ENCODE results near the gene TLR3.
"Not testable (repeated sequence)": the region's sequence is repeated elsewhere in the genome, so short reads cannot be mapped to it uniquely, and the experiment has no call there.

The TLR3 gene

DNA sequence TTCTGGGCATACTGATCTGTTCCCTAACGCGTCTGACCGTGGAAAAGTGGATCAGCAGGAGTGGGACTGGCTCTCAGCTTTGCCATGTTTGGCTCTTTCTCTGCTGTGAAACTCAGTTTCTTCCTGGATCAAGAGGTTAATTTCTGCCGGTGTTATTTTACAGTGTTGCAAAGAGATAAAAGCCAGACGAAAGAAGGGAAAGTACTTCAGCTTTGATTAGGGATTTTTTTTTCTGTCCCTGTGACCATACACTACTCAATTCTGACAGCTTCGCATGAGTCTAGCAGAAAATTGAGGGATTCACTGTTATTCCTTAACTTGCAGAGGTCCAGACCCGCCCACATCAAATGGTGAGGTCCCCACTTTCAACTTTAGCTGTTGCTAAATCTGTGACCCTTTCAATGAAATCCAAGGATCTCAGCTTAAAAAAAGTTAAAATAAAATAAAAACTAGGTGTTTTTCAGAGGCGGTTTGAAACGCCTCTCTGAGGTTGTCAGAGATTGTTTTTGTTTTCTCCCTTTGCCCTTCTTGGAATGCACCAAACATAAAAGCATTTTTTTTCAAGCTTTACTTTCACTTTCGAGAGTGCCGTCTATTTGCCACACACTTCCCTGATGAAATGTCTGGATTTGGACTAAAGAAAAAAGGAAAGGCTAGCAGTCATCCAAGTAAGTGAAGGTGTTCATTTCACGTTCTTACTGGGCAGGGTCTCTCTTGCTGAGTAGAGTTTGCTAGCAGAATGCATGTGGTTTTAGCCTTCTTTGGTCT is at the start of gene TLR3:
Gene TLR3 (plus strand): TSS at position 576 of the 768 bp plus-strand sequence. CDS start 7,464 bp downstream, outside the sequence.
- no peak for DNase-seq (ENCODE audit: low read depth in 2 of 2)

DNA sequence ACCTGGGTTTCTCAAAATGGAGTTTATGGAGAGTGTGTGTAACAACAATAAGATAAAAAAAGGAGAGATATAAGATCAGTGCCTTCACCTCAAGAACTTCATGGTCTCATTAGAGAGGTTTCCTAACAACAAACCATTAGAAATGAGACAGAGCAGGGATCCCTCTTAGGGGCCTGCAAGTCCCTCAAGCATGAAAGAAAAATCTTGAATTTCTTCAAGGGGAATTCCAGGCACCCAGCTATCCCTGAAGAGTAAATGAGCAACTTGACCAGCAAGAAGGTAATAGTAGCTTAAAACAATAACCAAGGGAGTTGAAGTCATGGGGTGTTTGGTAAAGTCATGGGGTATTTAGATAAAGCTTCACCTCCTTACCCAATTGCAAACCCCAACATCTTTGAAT is 49.7 kb upstream of the TLR3 start:
- no peak for DNase-seq (ENCODE audit: low read depth in 2 of 2)

DNA sequence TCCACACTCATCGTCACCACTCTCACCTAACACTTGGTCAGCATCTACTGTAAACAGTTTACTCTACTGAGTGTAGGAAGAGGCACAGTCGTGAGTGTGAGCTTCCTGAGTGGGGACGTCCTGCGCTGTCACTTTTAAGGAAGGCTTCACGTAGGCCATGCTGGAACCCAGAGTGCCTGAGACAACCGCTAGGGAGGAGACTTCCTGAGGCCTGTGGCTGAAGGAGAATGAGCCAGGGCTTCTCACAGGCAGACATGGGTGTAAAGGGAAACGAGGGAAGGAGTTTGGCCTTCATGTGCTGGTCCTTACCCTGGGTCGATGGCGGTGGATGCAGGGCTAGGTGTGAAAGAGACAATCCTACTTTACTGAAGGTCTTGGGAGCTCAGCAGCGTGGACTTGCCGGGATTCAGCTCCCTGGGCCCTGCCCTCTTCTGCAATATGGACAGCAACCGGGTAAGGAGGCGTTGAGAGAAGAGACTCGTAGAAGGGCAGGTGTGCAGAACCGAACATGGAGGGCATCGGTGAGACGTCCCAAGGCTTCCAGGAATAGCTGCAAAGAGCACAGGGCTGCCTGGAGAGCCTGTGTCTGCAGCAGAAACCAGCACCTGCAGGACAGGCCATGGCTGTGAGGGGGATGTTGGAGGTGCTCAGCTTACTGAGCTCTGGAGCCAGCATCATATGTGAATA is 48.7 kb upstream of the TLR3 start:
- DNase-seq (ENCODE audit: low read depth in 2 of 2): no peak

DNA sequence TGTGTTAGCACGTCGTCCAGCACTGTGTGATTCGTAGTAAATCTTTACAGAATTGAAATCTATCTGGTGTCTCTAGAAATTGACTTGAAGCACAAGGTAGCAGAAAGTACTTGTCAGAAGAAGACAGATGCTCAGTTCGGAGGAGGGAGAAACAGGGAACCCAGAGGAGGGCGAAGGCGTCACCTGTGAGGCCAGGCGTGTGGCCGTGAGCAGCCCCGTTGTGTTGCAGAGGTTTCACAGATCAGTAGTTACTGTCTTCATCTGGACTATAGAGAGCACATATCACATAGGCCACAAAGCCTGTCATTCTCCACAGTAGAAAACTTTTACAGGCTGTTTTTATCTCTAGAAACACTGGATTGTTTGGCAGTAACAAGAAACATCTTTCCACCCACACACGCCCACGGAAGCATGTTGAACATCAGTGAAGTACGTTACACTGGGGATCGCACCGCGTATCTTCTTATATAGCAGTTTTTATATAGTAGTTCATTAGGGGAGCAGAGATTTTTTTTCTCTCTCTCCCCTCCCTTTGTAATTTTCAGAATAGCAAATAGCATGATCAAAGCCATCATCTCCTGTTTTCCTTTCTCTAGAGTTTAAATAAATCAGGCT is 48.1 kb upstream of the TLR3 start:
- no peak for DNase-seq (ENCODE audit: low read depth in 2 of 2)

DNA sequence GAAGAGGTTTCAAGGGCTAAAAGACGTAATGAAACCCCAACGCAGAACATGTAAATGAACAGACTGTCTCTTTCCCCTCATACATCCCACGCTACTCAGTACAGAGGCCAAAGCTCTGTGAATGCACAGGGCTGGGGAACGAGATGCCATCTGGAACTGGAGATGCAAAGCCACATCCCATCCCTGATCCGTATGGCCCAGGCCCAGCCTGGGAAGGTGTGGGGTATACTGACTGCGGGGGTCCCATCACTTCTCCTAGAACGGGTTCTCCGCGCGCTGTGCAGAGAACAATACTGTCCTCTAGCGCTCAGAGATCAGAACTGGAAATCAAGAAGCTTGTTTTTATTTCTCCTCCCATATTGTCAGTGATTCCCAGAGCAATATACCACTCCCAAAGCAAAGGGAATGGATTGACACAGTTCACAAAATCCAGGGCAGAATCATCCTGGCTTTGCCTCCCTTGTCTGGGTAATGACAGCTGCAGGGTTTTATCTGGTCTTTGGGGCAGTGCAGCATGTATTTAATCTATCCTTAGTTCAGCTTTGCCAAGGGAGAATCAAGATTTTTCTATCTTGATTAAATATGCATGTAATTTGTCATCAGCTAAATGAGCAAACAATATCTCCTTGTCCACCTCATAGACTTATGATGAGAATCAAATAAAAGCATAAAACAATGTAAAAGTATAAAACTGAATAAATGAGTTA is 47.3 kb upstream of the TLR3 start:
- DNase-seq (ENCODE audit: low read depth in 2 of 2): no peak

DNA sequence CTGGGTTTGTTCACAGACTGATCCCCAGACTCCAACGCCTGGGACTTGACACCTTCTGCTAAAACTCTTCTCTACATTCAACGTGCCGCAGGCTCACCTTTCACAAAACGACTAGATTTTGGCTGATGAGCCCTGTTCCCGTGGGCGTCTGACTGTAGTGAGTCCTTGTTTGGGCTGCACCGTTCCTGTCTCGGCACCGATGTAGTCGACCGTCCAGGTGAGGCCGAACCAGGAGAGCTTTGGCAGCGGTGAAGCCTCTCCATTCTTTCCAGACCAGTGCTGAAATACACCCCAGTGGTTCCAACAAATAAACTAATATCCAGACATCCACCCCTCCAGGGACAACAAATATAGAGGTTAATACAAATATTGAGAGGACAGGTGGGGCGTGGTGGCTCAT is 45.0 kb upstream of the TLR3 start:
- DNase-seq (ENCODE audit: low read depth in 2 of 2): no peak

DNA sequence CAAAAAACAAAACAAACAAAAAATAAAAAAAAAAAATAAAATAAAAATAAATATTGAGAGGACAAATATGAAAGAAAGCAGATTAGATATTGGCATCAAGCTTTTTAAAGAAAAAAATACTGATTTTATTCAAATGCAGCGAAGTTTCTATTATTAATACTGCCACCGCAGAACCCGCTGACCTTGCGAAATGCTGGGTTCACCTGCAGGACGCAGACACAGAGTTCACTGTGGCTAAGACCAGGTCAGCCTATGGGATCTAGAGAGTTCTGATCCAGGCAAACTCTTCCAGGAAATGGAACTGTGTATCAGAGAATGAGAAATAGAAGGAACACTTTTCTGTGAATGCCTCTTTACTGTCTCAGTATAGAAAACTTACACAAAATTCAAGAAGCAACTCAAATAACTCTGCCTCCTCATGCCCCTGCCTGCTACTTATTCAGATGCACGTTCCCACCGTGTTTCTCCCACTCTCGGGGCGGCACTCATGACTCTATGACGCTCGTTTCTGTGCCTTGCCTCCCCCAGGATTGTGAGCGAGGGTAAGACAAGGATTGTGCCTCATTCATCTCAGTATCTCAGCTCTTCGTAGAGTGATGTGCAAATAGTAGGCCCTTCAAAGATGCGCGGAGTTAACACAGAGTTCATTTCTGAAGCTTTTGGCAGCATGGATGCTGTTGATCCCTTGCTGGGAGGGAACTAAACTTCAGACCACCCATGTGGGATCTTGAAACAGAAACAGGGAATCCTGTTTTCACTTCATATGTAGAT is 44.1 kb upstream of the TLR3 start:
- DNase-seq (ENCODE audit: low read depth in 2 of 2): no peak

DNA sequence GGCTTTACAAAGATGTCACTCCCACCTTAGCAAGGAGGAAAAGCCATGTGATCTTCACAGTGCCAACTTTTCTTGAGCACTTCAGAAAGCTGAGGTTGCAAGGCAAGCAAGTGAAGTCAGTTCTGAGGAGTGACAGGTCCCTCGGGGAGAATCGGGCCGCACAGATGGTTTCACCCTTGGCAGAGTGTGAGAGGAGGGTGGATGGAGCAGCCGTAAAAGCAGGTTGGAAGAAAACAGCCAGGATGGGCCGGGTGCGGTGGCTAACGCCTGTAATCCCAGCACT is 43.6 kb upstream of the TLR3 start:
- no peak for DNase-seq (ENCODE audit: low read depth in 2 of 2)

DNA sequence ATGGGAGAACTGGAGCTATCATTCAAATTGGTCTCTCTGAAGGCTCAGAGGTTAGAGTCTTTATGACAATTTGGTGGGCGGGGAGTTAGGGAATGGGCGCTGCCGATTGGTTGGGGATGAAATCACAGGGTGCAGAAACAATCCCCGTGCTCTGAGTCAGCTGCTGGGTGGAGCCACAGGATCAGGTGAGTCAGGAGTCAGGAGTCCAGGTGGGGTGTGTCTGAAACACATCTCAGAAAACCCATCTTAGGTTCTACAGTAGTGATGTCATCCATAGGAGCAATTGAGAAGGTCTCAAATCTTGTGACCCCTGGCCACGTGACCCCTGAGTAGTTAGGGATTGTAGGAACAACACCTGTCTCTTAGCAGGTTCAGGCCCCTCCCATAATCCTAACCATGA is 41.6 kb upstream of the TLR3 start:
- DNase-seq (ENCODE audit: low read depth in 2 of 2): no peak

DNA sequence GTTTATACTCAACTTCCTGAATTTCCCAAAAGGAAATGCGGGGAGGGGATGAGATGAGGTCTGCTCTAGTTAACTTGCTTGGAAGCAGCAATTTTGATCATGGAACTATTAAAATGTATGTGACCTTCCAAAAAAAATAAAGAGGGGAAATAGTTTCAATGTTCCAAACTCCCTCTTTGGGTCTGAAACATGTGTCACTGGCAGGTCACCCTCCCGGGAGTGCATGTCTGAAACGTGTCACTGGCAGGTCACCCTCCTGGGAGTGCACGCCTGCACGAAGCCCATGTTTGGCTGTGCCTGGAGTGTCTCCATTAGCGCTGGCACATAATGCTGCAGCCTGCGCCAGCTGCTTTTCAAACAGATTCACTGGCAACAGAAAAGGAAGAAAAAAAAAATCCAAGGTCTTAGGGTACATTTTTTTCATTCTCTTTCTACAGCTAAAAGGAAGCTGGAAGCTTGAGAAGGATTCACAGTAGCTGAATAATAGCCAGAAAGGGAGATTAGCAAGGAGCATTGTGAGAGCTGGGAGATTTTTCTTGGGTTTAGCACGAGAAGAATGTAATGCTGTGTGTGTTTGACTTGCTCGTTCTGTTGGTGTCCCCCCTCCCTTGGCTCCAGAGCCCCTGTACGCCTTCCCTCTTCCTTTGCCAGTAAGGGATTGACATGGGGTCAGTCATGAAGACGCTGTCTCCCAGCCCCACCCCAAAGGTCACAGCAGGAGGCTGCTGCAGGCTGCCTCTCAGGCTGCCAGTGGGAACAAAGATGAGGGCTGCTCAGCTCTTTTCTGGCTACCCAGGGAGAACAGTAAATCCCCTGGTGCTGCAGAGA is 39.2 kb upstream of the TLR3 start:
- DNase-seq (ENCODE audit: low read depth in 2 of 2): no peak

DNA sequence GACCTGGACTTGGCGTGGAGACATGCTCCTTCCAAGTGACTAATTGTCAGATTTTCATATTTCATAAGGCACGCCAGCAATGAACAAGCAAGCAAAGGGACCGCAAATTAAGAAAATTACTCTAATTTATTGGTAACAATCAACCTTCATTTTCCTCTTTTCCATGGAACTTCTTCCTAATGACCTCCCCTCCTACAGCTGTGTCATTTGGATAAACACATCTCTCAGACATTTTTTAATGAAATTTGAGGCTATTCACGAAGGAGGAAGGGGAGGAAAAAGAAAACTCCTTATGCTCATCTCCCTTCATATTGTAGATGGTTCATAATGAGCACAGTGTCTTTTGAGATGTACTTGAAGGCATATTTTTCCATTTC is 38.6 kb upstream of the TLR3 start:
- DNase-seq (ENCODE audit: low read depth in 2 of 2): no peak

DNA sequence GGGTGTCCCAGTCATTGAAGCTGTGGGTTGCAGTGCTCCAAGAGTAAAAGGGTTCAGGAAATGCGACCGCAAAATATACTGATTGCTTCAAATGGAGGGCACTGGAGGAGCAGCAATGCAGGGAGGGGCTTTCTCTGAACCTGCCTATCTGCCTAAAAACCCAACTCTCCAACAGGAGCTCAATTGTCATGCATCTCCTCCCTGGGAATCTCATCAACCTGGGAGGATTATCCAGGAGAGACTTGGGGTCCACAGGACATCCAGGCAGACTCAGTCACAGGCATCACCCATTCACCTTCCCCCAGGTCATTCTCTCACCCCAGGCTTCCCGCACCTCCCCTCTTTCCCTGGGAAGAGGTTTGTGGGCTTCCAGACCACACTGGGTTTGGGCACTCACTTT is 38.2 kb upstream of the TLR3 start:
- no peak for DNase-seq (ENCODE audit: low read depth in 2 of 2)

DNA sequence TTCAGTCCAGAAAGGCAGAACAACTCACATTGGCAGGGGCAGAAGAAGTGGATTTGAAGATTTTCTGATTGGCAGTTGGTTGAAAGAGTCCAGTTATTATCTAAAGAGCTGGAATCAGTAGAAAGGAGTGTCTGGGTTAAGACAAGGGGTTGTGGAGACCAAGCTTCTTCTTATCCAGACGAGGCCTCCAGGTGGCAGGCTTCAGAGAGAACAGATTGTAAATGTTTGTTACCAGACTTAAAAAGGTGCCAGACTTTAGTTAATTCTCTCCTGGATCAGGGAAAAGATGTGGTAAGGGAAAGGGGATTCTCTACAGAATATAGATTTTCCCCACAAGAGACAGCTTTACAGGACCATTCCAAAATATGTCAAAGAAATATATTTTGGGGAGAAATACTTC is 36.7 kb upstream of the TLR3 start:
- no peak for DNase-seq (ENCODE audit: low read depth in 2 of 2)

DNA sequence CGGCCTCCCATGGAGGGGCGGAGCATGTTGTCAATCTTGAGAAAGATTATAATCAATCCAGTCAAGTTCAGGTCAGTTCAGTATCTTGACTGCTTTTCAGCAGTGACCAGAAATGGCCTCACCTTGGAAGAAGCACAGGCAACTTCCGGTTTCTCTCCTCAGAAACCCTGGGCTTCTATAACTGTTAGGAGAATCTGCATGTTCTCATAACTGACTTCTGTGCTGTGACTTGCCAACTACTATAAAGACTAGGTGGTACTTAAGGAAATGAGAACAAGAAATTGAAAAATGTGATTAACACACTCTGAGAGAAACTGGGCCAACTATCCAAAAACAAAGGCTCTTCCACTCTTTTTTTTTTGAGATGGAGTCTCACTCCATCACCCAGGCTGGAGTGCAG is 35.9 kb upstream of the TLR3 start:
- DNase-seq (ENCODE audit: low read depth in 2 of 2): no peak

DNA sequence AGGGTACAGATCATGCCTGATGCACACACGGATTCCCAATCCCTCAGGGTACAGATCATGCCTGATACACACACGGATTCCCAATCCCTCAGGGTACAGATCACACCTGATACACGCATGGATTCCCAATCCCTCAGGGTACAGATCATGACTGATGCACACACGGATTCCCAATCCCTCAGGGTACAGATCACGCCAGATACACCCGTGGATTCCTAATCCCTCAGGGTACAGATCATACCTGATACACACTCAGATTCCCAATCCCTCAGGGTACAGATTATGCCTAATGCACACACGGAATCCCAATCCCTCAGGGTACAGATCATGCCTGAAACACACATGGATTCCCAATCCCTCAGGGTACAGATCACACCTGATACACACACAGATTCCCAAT is 34.3 kb upstream of the TLR3 start:
- DNase-seq (ENCODE audit: low read depth in 2 of 2): not testable (repeated sequence)

DNA sequence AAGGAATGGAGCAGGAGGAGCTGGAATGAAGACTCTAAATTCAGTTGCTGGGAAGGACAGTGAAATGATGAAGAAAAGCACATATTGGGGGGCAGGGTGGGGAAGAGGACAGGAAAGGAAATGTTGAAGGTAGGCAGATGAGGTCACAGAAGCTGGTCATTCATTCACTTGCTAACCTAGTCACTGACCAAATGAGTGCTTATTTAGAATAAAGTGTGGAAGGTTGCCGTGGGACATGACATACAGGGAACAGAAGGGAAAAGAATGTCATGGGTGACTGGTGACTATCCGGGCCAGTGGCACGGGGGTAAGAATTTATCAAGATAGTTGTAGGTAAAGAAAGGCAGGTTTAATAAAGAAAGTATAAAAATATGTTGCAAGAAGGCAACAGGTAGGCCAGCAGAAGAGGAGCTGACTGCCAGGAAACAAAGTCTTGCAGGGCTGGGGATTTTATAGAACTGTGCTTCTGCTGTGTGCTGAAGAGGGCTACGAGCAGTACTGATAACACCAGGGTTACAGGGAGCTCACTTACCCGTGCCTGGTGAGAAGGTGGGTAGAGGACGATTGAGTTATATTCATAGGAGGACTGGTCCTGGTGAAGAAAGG is 31.9 kb upstream of the TLR3 start:
- no peak for DNase-seq (ENCODE audit: low read depth in 2 of 2)

DNA sequence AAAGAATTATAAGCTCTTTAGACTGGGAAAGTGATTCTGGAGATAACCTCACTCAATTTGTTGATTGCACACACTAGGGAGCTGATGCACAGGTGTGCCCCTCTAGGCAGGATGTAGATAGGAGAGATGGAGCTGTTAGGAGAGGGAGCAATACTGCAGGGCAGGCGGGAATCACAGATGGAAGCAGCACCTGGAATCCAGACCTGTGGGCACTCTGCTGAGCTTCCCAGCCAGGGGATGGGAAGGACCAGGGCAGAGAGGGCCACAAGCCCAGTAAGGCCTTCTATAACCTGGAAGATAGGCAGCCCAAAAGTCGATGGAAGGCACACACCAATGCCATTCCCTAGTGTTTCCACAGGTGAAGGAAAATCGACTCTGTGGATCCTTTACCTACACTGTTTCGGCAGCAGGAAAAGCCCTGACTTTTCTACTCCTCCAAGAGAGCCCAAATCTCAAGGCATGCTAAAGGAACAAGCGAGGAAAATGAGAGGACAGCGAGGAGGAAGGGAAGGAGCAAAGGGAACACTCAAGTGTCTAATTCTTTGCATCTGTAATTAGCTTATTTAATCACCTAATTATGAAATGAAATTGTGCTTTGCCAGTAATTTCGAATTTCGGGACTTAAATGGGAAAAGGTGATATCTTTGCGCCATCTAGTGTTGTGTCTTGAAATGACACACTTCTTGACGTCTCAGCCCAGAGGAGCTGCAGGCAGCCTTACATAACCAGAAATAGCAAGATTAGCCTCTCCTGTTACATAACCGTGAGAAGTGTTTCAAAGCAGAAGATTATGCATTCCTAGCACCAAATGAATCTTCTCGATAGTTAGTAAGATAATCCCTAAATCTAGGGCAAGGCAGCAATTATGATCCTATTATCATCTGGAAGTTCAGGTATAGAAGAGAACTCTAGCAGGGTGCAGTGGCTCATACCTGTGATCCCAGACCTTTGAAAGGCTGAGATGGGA is 31.0 kb upstream of the TLR3 start:
- DNase-seq (ENCODE audit: low read depth in 2 of 2): no peak

DNA sequence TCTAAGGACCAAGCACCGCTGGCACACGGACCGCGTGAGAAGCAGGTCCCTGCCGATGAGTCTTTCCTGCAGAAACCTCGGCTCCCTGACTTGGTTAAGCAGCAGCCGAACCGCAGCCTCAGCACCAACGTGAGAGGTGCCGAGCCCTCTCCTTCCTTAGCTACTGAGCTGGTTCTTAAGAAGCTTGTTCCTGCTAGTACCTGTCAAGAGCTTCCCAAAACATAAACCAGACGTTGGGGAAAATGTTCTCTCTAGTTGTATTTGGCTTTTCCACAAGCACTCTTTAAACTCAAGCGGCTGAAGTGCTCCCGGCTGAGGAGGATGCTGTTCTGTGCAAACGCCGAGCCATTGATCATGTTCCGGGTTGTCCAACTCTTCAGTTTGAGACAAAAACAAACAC is 29.3 kb upstream of the TLR3 start:
- DNase-seq (ENCODE audit: low read depth in 2 of 2): no peak

DNA sequence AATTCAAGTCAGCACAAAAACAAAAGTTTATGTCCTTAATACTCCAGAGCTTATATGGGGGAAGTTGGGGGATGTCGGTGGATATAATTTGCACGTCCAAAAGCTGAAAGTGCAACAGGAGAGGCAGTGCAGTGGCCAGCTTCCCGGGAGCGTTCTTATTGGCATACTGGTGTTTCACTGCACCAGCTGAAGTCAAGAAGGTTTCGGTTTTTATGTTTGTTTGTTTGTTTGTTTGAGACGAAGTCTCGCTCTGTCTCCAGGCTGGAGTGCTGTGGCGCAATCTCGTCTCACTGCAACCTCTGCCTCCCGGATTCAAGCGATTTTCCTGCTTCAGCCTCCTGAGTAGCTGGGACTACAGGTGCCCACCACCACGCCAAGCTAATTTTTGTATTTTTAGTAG is 28.6 kb upstream of the TLR3 start:
- no peak for DNase-seq (ENCODE audit: low read depth in 2 of 2)

DNA sequence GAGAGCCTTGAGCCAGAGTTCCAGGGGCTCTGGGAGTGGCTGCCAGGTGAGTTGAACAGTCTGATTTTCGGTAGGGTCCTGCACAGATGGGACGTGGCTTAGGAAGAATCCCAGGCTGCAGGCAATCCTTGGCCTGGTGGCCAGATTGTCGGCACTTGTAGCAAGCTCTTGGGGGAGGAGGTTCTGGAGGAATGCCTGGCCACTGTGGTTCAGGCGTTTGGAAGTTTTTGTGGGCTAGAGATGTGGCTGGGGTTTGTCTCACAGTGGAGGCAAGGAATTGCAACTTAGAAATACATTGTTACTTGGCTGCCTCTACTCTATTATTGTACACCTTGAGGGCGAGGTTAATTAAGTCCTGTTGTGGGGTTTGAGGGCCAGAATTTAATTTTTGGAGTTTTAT is 21.5 kb upstream of the TLR3 start:
- DNase-seq (ENCODE audit: low read depth in 2 of 2): not testable (repeated sequence)
